SIG-M5 (cell line): ENCODE measurements around the gene CCDC158.
"Not testable (repeated sequence)": the region's sequence is repeated elsewhere in the genome, so short reads cannot be mapped to it uniquely, and the experiment has no call there.

Source experiments
- DNase-seq: peaks from one replicate; lab custom pipeline; 2025; lab: John Stamatoyannopoulos, UW

The CCDC158 gene

GRCh38 chr4:76365636-76366035, 55.3 kb downstream of the CCDC158 start:
- DNase-seq, result no peak

GRCh38 chr4:76364763-76365162, 56.2 kb downstream of the CCDC158 start:
- no peak for DNase-seq

GRCh38 chr4:76363556-76364290, 57.2 kb downstream of the CCDC158 start:
- no peak for DNase-seq

- DNase-seq, result no peak
These were observed 59.1 kb downstream of the CCDC158 start for GRCh38 chr4:76361689-76362412.

GRCh38 chr4:76359881-76360466, 61.0 kb downstream of the CCDC158 start:
- not testable (repeated sequence) for DNase-seq

GRCh38 chr4:76357981-76358380, 63.0 kb downstream of the CCDC158 start:
- no peak for DNase-seq

- no peak for DNase-seq
These were observed 66.1 kb downstream of the CCDC158 start for GRCh38 chr4:76354517-76355473.

GRCh38 chr4:76342803-76343202, 78.1 kb downstream of the CCDC158 start:
- DNase-seq, result no peak

- no peak for DNase-seq
These were observed 78.8 kb downstream of the CCDC158 start for GRCh38 chr4:76342191-76342590.

- no peak for DNase-seq
These were observed 79.9 kb downstream of the CCDC158 start for GRCh38 chr4:76341063-76341462.

DNA sequence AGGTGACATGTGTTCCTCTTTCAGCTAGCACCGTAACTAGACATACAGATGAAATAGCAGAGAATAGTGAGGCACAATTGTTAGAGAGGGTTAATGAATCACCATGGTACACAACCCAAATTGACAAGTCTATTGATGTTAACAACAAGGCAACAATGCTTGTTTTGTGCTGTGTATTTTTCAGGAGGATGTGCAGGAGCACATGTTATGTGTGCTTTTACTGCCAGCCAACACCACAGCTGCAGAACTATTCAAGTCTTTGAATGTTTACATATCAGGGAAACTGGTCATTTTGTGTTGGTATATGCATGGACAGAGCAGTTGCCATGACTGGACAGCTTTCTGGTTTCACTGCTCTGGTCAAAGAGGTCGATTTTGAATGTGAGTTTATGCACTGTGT, 81.6 kb downstream of the CCDC158 start:
- no peak for DNase-seq

GRCh38 chr4:76334885-76335284, 86.1 kb downstream of the CCDC158 start:
- no peak for DNase-seq

GRCh38 chr4:76326515-76326914, 94.4 kb downstream of the CCDC158 start:
- no peak for DNase-seq

- DNase-seq, result no peak
These were observed 95.9 kb downstream of the CCDC158 start for GRCh38 chr4:76325072-76325471.

DNA sequence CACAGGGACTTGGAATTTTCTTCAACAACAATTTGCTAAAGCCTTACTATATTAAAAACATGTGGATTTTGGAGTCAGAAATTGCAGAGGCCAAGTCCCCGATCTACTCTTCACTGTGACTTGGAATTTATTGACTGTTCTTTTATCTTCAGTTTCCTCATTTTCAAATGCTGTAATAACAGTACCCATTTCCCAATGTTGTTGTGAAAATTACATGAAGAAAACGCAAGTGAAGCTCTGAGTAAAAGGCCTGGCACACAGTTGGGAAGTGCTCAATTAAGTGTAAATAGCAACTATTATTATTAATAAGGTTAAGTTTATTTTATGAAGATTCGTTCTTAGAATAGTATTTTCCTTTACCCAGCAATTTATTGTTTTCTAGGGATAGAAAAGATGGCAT, 98.7 kb downstream of the CCDC158 start:
- DNase-seq, result no peak

DNA sequence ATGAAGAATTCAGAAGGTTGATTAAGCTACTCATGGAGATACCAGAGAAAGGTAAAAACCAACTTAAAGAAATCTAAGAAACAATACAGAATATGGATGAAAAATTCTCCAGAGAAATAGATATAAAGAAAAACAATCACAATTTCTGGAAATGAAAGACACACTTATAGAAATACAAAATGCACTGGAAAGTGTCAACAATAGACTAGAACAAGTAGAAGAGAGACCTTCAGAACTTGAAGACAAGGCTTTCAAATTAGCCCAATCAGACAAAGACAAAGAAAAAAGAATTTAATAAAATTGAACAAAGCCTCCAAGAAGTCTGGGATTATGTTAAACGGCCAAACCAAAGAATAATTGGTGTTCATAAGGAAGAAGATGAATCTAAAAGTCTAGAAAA, 104.8 kb downstream of the CCDC158 start:
- DNase-seq, result no peak

DNA sequence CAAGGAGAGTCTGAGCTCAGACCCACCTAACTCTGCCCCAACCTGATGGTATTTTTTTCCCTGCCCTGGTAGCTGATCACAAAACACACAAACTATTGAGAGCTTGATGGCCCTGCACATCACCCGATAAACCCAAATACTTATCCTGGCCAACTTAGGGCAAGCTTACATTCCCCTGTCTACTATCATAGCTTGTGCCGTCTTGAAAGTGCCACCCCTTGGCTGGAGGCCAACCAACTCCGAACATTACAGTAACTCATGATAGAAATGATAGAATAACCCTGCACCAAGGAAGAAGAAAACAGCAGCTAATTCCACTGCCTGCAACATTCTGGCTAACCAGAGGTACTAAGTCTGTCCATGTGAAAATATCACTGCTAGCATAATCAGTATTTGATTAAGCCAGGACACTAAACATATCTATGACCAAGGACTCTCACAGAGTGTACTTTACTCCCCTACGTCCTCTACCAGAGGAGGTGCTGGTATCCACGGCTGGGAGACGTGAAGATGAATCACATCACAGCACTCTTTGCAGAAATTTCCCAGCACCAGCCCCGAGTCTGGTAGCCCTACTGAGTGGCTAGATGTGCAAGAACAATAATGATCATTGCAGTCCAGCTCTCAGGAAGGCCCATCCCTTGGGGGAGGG, 105.5 kb downstream of the CCDC158 start:
- no peak for DNase-seq

- DNase-seq, result no peak
These were observed 107.4 kb downstream of the CCDC158 start for GRCh38 chr4:76313547-76313946.

- DNase-seq, result no peak
These were observed 108.5 kb downstream of the CCDC158 start for GRCh38 chr4:76312457-76312856.

DNA sequence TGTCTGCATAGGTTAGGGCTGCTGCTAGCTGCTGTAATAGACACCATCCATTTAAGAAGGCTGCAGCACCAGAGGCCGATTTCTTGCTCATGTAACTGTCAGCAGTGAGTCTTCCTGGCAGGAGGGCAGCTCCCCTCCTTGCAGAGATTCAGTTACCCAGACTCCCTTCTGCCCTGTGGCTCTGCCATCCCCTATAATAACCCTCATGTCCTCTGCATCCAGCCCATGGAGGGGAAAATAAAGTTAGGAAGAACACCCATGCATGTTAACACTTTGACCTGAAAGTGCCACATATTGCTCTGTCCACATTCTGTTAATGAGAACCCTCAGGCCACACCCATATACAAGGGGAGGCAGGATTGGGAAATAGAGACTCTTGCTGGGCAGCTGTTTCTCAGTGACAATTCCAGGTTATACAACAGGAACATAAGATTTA, 109.0 kb downstream of the CCDC158 start:
- no peak for DNase-seq

GRCh38 chr4:76310683-76311082, 110.3 kb downstream of the CCDC158 start:
- no peak for DNase-seq
